Iris pigment epithelial cell (primary cell): ENCODE data around the gene EXOC6B.

ENCODE experiments used
- DNase-seq: peaks from one replicate; pipeline ENCODE4 v3.0.0-alpha.2; 2011; ENCODE audit warnings: low read depth

Gene EXOC6B

DNA sequence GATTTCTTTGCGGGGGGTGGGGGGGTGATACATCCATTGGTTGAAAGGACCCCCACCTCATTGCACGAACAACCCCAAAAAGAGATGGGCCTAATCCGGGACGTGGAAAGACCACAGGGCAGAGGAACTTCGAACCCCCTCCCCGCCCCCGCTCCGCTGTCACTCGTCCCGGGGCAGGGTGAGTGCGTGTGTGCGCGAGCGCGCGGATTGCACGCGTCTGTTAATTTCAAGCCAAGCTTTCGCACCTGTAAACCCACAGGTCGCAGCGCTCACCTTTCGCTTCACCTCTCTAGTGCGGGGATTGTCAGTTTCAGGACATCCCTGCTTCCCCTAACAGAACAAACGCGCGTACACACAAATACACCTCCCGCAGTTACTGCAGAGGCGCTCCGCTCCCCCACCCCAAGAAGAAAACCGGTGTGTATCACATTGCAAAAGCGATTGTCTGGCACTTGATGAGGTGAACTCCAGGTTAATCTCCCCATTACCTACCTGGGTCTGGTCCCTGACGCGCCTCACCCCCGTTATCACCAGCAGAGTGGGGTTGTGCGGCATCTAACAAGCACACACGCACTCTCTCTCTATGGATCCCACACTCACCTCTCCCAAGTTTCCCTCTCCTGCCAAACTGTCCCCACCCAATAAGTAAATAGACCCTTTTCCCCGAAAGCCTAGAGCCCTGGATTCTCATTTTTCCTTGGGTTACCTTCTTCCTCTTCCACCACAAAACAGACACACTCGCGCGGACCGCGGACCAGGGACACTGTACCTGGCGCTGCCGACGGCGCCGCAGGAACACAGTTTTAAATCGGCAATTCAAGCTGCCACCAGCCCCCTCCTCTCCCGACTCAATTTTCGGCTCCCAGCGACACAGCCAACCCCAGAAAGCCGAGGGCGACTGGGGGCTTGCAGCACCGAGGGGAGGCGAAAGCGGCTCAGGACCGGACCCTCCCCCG is 679.2 kb downstream of the EXOC6B start:
- no peak for DNase-seq

DNA sequence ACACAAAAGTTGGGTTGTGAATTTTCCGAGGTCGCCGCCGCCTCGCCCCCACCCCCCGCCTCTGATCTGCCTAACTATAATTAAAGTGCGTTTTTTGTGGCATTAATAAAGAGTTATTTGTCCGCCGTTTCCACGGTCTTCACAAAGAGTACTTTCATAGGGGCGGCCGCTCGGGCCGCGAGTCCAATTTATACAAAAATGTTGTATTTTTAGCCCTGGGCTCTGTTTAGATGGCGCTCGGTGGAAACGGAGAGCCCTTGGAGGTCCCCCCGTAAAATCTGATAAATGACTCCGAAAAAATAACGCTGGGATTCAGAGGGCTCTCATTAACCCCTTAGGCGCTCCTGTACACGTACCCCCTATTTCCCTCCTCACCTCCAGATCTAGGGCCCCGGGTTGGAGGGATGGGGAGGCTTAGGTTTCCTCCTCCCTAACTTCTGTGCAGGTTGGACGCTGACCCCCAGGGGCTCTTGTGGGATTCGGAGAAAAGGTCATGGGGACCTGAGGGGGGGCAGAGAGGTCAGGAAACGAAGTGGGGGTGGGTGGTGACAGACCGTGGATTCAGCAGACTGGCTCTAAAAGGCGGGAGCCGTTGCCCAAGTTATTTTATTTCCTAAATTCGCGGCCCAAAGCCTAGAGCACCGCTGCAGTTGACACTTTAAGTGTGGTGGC is 680.0 kb downstream of the EXOC6B start:
- no peak for DNase-seq

- peak; percentile 23 for DNase-seq
Measured at GRCh38 chr2:72145289-72145657, 680.6 kb downstream of the EXOC6B start.

DNA sequence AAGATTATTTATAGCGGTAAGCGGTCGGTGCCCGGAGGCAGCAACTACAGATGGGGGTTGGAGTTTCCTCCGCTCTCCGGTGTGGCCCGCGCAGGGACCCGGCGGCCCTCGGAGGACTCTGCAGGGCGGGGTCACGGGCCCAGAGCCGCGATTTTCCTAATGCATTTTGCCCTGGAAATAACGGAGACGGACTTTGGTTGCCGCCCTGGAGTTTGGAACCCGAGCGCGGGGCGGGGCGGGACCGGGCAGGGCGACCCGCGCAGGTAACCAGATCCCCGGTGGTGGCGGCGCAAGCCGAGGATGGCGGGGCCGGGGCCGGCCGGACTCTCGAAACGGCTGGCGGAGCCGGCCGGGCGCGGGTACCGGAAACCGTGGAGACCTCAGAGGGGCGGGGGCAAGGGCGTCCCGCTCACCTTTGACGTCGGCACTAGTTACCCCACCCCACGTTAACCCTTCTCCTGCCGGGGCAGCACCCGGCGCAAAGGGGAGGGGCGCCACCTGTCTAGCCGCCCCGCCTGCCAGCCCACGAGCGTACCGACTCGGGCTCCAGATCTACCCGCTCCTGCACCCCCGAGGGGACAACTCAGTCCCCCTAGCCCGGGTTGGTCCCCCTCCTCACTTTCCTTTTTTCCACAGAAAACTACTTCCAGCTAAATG is 681.1 kb downstream of the EXOC6B start:
- DNase-seq, result no peak

- DNase-seq, result no peak
Measured at GRCh38 chr2:72144274-72144631, 681.6 kb downstream of the EXOC6B start.

DNA sequence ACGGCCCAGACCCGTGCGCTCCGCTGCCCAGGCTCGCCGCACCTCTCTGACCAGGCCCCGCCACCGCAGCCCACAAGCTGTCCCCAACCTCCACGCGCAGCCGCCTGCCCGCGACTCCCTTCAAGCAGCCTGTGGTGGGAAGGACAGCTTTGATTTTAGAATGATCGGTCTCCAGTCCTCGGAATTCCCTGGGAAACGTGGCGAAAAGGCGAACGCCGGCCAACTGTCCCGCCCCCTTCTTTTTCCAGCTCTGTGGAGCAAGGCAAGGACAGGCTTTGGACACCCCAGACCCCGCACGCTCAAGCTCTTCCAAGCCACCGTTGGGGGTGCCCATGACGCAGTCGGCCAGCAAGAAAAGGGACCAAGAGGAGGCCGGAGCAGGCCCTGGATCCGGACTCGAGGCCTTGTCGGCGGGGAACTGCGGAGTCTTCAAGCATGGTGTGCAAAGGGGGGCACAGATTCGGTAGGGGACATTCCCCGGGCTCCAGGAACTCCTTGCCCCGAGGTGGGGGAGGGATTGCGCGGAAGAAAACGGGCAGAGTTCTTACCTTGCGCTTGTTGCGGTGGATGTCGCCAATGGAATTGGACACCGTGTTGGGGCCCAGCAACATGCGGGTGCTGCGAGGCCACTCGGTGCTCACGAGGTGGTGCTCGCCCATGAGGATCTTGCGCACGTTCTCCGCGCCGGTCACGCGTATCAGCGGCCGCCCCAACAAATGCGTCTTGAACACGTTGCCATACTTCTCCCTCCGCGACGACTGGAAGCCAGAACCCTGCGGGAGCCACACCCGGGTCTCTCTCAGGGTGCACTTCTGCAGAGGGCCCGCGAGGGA is 682.2 kb downstream of the EXOC6B start:
- no peak for DNase-seq

DNA sequence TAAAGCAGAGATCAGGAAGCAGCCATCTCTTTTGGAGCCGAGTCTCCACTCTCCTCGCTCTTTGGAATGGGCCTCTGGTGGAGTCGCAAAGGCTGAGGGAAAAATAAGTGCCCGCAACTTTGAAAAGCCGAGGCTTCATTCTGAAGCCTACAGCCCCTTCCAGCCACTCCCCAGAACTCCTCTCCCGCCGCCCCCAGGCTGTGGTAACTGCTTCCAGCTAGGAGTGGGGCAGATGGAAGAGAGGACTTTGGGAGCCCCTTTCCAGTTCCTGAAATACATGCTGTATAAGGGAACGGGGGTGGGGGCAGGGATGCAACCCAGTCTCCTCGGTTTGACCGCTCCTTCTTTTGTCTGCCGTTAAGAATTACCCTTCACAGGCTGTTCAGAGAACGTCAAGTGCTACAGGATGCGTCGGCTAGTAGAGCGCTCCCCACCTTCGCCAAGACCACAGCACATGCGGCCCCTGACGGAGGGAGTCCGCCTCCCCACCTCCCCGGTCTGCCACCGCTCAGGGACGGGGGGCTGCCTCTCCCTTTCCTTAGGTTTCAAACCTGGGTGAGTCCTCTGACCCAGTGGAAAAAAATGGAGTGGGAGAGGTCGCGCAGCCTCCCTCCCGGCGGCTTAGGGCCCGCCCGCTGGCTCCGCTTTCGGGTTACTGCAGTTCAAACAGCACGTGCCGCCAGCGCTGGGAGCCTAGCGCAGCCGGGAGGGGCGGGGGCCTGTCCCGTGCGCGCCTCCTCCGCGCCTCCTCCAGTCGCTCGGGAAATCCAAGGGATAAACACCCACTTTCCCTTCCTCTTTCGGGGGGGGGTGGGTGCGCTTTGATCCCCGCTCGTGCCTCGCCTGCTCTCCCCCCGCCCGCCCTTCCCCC is 683.0 kb downstream of the EXOC6B start:
- DNase-seq, result peak; percentile 28

DNA sequence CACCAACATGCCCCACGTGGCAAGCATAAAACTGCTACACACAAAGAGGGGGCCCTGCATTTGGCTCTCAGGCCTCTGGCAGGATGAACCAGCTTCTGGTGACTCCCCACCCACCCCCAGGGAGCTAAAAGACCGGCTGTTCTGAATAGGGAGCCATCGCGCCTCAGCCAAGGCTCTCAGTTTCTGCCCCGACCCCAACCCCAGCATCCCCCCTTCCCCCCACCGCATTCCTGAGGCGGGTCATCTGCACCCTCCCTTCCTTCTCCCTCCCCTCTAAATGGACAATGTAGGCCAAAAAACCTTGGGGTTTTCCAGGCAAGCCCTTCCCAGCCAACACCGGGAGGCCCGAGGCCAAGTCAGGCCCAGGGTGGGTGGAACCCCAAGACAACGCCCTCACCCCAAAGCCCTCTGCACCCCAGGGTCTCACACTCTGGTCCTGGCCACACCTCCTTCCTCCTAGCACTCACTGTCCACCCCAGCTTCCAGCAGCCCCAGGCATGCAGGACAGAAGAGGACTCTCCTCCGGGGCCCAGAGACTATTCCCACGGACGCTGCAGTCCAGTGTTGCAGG is 683.9 kb downstream of the EXOC6B start:
- no peak for DNase-seq

DNA sequence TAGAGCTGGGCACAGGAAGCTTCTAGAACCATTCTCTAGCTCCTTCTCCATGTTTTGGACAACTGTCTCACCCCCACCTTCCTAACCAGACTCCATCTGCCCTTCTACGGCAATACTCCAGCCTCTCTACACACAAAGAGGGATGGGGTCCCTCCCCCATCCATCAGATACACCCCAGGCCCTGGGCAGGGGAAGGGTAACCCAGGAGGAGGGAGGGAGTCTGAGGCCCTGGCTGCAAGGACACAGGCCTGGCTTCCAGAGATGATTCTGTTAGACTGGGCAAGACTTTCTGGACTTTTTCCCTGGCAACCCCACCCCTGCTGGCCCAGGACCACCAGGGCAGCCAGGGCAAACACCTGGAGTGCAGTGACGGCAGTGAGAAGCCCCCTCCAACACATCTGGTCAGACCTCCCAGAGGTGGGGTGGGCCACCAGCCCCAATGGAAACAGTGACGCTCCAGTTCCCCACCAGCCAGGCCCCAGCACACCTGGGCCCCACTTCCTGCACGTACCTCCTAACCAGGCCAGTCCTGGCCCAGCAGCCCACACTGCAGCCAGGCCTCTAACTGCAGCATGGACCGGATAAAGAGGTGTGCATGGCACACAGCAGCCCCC is 684.7 kb downstream of the EXOC6B start:
- DNase-seq, result no peak

GRCh38 chr2:72140621-72140960 is 685.2 kb downstream of the EXOC6B start:
- DNase-seq, result no peak

- no peak for DNase-seq
Measured at GRCh38 chr2:72139874-72140620, 685.8 kb downstream of the EXOC6B start.

GRCh38 chr2:72139471-72139873 is 686.4 kb downstream of the EXOC6B start:
- DNase-seq, result no peak

DNA sequence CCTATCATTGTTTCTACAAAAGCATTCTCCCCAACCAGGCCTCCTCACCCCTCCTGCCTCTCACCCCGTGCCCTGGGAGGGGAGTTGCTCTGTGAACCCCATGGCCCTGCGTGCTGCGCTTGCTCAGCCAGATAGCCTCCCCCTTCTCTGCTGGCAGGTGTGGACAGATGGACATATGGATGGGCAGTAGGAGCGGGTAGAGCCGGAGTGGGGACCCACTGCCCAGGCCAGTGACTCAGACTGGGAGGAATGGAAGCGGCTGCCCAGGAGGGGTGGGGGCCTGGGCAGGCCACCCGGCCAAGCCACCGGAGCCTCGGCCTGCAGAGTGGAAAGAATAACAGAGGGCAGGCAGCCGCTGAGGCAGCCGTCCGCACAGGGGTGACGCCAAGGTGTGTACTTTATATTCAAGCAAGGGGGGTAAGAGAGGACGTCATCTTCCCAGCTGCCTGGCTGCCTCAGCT is 686.9 kb downstream of the EXOC6B start:
- DNase-seq, result no peak

GRCh38 chr2:72138011-72138881 is 687.6 kb downstream of the EXOC6B start:
- no peak for DNase-seq

GRCh38 chr2:72137498-72138010 is 688.3 kb downstream of the EXOC6B start:
- no peak for DNase-seq

DNA sequence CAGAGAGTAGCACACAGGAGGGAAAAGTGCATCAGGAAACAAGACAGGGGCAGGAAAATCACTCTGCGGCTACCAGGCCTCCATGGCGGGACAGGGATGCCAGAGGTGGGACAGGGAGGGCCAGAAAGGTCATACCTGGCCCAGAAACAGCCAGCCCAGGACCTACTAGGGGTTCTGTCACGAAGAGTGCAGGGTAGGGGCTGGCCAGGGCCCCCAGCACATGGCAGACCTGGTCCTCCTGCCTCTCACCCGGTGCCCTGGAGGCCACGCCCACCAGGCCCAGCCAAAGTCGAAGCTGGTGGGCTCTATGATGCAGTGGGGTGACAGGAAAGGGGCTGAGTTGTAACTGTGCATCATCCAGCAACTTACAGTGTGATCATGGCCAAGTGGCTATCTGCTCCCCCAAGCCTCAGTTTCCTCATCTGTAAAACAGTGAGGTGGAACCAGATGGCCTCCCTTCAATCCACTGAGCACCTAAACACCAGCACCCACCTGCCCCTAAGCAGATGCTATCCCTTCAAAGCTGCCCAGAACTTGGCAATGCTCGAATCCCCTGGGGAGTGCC is 688.8 kb downstream of the EXOC6B start:
- no peak for DNase-seq

DNA sequence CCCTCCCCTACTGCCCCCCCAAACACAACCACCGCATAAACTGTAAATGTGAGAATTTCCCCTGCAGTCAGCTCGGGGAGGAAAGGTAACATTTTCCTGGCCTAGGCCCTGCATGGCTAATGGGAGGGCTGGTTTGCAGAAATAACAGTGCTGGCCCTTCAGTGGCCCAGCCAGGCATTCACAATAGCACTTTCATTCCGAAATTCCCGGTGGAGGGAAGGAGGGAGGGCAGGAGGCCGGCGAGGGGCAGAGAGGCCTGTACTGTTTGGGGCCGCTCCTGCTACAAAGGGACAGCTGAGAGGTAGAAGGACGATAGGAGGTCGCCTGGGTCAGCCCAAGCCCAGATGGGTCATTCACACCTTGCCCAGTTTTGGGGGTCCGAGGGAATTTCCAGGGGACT is 689.5 kb downstream of the EXOC6B start:
- no peak for DNase-seq

GRCh38 chr2:72135921-72136320 is 689.9 kb downstream of the EXOC6B start:
- no peak for DNase-seq
